Ishikawa (cell line): ENCODE data around the gene MRM3.

Source experiments
- CEBPB ChIP-seq: IDR thresholded peaks from 2 replicates; pipeline ENCODE4 v1.6.1; 2012
- CREB1 ChIP-seq: IDR thresholded peaks from 2 replicates; pipeline ENCODE4 v1.6.1; 2012; ENCODE audit warnings: low read depth
- EGR1 ChIP-seq: IDR thresholded peaks from 2 replicates; pipeline ENCODE4 v1.6.1; 2012
- EP300 ChIP-seq: IDR thresholded peaks from 2 replicates; pipeline ENCODE4 v1.6.1; 2012; ENCODE audit warnings: borderline replicate concordance
- FOXM1 ChIP-seq: IDR thresholded peaks from 2 replicates; pipeline ENCODE4 v1.6.1; 2012; ENCODE audit warnings: low read depth, borderline replicate concordance
- NFIC ChIP-seq: IDR thresholded peaks from 2 replicates; pipeline ENCODE4 v1.6.1; 2012
- RAD21 ChIP-seq: IDR thresholded peaks from 2 replicates; pipeline ENCODE4 v1.6.1; 2012; ENCODE audit warnings: low read depth
- TAF1 ChIP-seq: IDR thresholded peaks from 2 replicates; pipeline ENCODE4 v1.6.1; 2012; ENCODE audit warnings: low read depth, mild to moderate bottlenecking
- USF1 ChIP-seq: IDR thresholded peaks from 2 replicates; pipeline ENCODE4 v1.6.1; 2012
- YY1 ChIP-seq: IDR thresholded peaks from 2 replicates; pipeline ENCODE4 v1.6.1; 2012; ENCODE audit warnings: low read depth
- ZBTB7A ChIP-seq: IDR thresholded peaks from 2 replicates; pipeline ENCODE4 v1.6.1; 2012; ENCODE audit warnings: low read depth
- TF ChIP-seq, protein P1 (sequence below): IDR thresholded peaks from 2 replicates; pipeline ENCODE4 v1.6.1; 2012; ENCODE audit warnings: low read depth, mild to moderate bottlenecking
- TF ChIP-seq, protein P2 (sequence below): IDR thresholded peaks from 2 replicates; pipeline ENCODE4 v1.6.1; 2012

DNA sequence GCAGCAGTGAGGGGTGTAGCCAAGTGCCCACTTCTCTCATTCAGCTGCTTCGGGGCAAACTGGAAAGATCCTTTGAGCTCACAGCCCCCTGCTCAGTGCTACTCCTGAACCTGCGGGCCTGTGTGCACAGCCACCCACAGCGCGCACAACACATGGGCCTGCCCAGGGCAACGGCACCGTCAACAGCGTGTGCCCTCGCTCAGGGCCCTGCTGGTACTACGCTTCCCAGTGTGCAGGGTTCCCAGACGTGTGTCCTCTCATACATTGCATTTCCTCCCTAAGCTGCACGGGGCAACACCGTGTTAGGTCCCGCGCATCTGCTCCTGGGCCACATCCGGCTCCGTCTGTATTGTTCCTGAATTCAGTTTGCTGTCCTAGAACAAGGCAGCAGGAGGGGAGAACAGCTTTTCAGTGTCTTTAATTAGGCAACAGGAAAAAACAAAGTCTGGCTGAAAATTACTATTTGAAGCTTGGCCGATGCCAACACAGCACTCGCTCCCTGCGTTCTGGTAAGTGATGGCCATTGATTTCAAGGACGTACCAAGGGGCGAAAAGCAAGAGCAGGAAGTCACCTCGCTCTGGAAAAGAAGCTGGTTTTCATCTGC, 15.2 kb downstream of the MRM3 start:
- TF ChIP-seq RAD21 (no peak), EP300 (no peak), NFIC (no peak), CREB1 (no peak), CEBPB (no peak), TAF1 (no peak), FOXM1 (no peak), YY1 (no peak), USF1 (no peak), ZBTB7A (no peak), EGR1 (no peak)
- TF ChIP-seq, protein P1, sequence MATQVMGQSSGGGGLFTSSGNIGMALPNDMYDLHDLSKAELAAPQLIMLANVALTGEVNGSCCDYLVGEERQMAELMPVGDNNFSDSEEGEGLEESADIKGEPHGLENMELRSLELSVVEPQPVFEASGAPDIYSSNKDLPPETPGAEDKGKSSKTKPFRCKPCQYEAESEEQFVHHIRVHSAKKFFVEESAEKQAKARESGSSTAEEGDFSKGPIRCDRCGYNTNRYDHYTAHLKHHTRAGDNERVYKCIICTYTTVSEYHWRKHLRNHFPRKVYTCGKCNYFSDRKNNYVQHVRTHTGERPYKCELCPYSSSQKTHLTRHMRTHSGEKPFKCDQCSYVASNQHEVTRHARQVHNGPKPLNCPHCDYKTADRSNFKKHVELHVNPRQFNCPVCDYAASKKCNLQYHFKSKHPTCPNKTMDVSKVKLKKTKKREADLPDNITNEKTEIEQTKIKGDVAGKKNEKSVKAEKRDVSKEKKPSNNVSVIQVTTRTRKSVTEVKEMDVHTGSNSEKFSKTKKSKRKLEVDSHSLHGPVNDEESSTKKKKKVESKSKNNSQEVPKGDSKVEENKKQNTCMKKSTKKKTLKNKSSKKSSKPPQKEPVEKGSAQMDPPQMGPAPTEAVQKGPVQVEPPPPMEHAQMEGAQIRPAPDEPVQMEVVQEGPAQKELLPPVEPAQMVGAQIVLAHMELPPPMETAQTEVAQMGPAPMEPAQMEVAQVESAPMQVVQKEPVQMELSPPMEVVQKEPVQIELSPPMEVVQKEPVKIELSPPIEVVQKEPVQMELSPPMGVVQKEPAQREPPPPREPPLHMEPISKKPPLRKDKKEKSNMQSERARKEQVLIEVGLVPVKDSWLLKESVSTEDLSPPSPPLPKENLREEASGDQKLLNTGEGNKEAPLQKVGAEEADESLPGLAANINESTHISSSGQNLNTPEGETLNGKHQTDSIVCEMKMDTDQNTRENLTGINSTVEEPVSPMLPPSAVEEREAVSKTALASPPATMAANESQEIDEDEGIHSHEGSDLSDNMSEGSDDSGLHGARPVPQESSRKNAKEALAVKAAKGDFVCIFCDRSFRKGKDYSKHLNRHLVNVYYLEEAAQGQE = no peak
- TF ChIP-seq, protein P2, sequence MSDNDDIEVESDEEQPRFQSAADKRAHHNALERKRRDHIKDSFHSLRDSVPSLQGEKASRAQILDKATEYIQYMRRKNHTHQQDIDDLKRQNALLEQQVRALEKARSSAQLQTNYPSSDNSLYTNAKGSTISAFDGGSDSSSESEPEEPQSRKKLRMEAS = no peak
